Right renal cortex interstitium (tissue), 3 donors: ENCODE data around the gene KLHL22. TPM values are rescaled to one million over a fixed set of nuclear protein-coding genes. Genes with fewer than 3 reads are reported as not detected.
"Not testable (repeated sequence)": the region's sequence is repeated elsewhere in the genome, so short reads cannot be mapped to it uniquely, and the experiment has no call there.

ENCODE experiments used
- DNase-seq, 3 donors: peaks; one replicate each; pipeline ENCODE4 v3.0.0-alpha.2; 2013; ENCODE audit warnings: low read depth in 3 of 3, low spot score in 2 of 3
- polyA plus RNA-seq, 3 donors: library from polyadenylated mRNA; unstranded; fragments of 120-200 nt; gene quantifications; one replicate each; pipeline ENCODE4 v1.2.1, GENCODE V29; 2013; ENCODE audit not compliant: insufficient read length in 3 of 3

KLHL22 gene
- polyA plus RNA-seq, 3 donors: 26.9 to 28.0 (median 27.4) TPM

- DNase-seq: no peak
Observed at GRCh38 chr22:20472629-20473442, 22.8 kb downstream of the KLHL22 start.

DNA sequence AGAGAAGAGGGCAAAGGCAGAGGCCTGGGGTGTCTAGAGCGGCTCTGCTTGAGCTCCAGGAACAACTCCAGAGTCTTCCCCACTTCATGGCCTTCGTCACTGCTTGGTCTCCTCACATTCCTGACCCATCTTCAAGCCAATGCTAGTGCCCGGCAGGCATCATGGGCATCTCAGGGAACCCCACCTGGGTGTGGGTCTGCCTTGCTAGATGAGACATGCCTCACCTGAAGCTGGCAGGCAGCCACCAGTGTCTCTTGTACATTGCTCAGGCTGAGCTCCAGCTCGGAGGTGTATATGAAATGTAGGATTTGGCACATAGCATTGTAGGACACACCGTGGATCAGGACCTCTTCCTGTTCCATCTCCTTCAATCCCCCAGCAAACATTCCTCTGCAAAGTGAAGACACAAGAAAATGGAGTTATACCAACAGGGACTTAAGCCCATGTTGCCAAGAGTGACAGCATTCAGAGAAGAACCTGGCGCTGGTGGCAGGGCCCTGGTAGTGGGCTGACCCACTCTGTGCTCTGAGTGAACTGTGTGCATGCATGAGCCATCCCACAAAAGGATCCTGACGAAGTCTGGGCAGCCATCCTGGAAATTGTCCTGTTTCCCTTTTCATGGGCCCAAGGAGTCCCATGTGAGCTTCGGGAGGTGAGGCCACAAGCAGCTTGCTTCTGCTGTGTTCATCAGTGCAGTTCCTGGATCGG, 24.3 kb downstream of the KLHL22 start:
- no peak for DNase-seq

GRCh38 chr22:20470525-20470924, 25.1 kb downstream of the KLHL22 start:
- not testable (repeated sequence) for DNase-seq

DNA sequence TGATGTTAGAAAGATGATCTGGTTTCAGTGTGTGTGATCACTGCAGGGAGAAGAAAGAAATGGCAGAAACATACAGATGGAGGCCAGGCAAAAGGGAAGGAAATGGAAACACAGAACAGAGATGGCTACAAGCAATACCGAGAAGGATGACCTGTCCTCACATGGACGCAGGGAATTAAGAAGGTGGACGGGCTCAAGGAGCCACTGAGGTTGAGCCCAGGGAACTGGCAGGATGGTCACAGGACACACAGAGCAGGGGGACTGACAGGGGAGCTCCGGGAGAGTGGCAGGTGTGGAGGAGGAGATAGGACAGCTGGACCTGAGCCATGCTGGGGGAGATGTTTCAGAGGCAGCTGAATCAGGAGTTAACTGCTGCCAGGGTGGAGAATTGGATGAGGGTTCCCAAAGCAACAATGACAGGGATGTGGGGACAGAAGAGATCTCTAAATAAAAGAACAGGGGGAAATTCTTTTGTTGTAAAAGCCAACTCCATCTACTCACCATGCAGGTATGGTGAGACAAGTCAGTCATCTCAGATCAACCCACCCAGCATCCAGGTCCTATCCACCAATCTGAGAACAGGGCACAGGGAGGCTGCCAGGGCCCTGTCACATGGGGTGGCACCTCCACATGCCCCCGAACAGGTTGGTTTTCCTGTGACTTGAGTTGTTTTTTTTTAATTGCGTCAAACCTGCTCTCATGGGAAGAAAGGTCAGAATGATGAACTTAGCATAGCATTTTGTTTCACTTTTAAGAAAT, 26.3 kb downstream of the KLHL22 start:
- DNase-seq: no peak

DNA sequence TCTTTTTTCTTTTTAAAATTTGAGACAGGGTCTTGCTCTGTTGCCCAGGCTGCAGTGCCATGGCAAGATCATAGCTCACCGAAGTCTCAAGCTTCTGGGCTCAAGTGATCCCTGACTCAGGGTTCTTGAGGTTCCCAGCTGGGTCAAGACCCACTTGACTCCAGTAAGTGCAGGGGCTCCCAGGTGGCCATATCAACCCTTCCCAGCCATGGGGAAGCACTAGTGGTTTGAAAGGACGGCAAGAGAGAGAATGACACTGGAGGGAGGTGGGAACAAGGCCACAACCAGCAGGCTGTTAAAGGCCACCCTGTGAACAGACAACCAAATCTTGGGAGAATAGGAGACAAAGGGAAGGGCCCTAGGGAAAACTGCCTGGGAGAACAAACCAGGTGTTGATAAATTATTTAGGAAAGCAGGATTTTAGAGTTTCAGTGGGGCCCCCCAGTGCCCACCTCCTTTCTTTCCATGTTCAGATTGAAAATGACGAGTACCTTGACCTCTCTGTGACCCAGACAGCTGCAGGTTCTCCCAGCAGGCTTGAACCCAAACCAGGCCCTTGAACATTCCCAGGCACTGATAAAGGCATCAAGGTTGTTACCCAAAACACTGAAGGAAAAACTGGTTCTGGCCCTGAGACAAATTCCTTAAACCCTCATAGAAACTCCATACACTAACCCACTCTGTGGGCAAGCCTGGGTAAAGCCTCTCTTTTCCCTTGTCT, 28.8 kb downstream of the KLHL22 start:
- DNase-seq: no peak

- DNase-seq: no peak
Observed at GRCh38 chr22:20465759-20466077, 29.9 kb downstream of the KLHL22 start.

DNA sequence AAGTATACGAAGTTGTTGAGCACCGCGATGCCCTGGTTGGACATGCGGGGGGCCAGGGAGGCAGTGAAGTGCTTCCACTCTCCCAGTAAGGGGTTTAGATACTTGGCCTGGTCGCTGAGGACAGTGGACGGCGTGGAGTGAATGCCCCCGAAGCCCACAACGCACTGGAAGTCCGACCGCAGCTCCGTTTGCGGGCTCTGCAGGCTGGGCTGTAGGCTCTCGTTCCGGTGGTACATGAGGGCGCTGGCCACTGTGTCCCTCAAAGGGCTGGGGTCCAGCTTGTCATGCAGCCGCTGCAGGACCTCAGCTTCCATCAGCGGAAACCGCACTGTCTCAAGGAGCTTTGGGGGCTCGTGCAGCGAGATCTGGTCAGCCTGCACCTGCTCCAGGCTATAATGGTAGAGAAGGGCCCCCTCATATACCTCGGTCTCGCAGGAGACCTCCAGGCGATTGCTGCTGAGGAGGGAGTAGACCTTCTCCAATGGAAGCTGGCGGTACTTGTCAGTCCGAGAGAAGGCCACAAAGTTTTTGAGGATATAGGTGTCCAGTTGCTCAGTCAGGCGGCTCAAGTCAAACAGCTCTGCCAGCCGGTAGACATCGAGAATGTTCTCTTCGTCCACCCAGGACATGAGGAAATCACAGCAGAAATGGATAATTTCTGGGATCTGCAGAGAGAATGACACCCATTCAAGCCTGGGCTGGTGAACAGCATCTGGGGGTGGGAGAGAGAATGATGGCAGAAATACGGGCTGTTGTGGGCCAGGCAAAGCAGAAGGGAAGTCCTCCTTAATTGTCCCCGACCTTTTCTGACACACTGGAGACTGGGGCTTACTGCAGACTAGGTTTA, 30.5 kb downstream of the KLHL22 start:
- DNase-seq: no peak

DNA sequence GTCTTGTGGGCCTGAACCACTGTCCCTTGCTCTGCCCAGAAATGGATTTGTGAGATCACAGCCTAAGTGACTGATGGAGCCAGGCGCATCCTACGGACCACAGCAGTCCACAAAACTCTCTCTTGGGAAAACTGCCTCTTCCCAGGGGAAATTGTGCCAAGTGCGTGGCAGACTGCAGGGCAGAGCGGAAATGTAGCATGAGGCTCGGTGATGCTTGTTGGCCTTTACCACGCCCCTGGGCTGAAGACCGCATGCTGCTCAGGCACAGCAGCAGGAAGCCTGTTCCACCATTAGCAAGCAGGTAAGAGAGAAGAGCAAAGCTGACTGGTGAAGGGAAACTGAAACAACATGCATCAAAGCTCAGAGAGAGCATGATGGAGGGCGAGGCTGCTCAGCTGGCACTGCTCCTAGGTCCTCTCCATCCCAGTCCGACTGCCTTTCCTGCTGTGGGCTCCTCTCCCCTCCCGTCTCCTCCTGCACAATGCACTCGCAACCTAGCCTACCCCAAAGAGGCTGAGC, 31.4 kb downstream of the KLHL22 start:
- DNase-seq: no peak

- DNase-seq: no peak
Observed at GRCh38 chr22:20463324-20464095, 32.1 kb downstream of the KLHL22 start.

GRCh38 chr22:20459862-20460261, 35.7 kb downstream of the KLHL22 start:
- DNase-seq: no peak

- DNase-seq: no peak
Observed at GRCh38 chr22:20459152-20459542, 36.4 kb downstream of the KLHL22 start.

DNA sequence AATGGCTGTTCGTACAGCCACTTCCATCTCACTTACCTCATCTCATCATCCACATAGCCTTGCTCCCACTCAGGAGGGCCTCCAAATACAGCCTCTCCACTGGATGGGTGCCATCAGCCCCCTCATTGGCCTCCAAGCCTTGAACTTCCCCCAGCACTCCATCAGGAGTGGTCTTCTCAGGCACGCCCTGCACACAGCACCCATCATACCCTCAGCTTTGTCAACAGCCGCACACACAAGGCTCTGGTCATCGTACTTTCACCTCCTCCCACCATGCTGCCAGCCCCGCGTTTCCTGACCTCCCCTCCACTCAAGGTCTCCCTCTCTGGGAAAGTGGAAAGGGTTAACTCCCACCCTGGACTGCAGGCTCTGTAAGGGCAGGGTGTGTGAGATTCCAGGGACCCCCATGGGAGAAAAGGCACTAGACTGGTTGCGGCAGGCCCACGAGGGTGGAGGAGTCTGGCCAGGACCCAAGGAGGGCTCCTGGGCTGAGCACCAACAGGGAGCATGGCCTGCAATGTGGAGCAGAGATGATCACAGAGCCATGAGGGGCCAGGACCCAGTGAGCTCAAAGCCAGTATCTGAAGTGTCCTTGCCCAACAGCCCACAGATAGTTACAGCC, 37.0 kb downstream of the KLHL22 start:
- no peak for DNase-seq

DNA sequence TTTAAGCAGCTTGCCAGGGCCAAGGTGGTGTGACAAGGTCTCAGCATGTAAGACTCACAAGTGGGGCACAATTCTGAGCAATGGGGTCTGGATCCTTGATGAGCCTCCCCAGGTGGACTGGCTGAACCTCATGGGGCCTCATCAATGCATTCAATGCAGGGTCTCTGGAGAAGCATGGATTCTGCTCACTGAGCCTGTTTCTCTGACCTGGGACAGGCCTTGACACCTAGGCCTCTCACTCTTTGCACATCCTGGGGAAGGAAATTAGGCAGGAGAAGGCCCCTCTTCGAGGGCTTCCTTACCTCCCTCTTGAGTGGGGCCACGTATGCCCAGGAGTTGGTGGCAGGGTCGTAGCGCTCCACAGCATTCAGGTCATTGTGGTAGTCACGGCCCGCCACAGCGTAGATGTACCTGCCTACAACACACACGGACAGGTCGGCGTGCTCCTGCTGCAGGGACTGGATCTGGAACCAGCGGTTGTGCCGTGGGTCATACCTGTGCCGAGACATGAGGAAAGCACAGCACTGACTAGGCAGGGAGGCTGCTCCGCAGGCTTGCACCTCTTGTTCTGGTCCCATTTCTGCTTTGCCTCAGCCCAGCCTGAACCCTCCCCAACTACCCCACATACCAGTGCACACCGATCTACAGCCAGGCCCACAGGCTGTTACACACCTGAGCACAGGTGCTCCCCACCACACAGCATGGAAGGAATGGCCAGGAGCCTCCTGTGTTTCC, 37.9 kb downstream of the KLHL22 start:
- DNase-seq: no peak

DNA sequence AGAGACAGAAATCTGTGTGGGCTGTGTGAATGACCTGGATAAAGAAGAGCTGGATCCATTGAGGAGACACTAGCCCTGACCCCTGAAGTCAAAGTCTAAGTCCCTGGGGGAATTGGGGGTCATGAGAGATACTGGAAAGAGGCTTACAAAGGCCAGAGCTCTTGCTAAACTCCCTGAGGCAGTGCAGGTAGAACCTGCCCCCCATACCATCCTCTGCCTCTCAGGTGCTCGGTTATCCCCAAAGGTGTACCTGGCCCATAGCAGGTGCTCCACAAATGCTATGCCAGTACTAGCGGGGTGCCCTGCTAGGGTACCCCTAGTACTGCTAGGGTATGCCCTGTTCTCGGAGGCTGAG, 38.9 kb downstream of the KLHL22 start:
- DNase-seq: no peak

- peak in 1 of 3 donors; percentile 57 for DNase-seq
Observed at GRCh38 chr22:20456064-20456721, 39.4 kb downstream of the KLHL22 start.

GRCh38 chr22:20455709-20456063, 39.9 kb downstream of the KLHL22 start:
- no peak for DNase-seq

GRCh38 chr22:20453222-20453621, 42.4 kb downstream of the KLHL22 start:
- no peak for DNase-seq

- no peak for DNase-seq
Observed at GRCh38 chr22:20451920-20452319, 43.7 kb downstream of the KLHL22 start.
